Right lobe of liver (tissue), 4 donors: Measurements from ENCODE around the gene C3orf20.

Experiments used
- POLR2A ChIP-seq: fragments of 450-650 bp; IDR thresholded peaks from one replicate; pipeline ENCODE4 v1.6.1; 2017; ENCODE audit warnings: antibody characterized with exemption, mild to moderate bottlenecking
- TF ChIP-seq, protein P1 (sequence below), 4 donors: fragments of 200-600 bp in 3 of 4; fragments of 450-650 bp in 1 of 4; IDR thresholded peaks; one replicate each; pipeline versions ENCODE4 v1.5.1 to v1.8.0; 2016 to 2022; ENCODE audit warnings: antibody characterized with exemption in 4 of 4, mild to moderate bottlenecking in 2 of 4
- donor health status: DM: no; HTN: no; CAD: no.
- donor health status: DM: no; HTN: no; CAD: no.
- donor health status: DM: no; HTN: yes; CAD: no.

DNA sequence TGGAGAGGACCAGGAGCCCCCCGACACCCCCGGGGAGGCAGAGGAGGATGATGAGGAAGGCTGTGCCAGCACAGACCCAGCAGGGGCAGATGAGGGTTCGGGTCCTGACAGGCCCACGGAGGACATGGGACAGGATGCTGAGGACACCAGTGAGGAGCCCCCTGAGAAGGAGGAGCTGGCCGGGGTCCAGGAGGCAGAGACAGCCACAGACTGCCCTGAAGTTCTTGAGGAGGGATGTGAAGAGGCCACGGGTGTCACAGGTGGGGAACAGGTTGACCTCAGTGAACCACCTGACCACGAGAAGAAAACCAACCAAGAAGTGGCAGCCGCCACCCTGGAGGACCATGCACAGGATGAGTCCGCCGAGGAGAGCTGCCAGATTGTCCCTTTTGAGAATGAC lies 144.7 kb downstream of the C3orf20 start:
- no peak for TF ChIP-seq POLR2A
- TF ChIP-seq, protein P1, sequence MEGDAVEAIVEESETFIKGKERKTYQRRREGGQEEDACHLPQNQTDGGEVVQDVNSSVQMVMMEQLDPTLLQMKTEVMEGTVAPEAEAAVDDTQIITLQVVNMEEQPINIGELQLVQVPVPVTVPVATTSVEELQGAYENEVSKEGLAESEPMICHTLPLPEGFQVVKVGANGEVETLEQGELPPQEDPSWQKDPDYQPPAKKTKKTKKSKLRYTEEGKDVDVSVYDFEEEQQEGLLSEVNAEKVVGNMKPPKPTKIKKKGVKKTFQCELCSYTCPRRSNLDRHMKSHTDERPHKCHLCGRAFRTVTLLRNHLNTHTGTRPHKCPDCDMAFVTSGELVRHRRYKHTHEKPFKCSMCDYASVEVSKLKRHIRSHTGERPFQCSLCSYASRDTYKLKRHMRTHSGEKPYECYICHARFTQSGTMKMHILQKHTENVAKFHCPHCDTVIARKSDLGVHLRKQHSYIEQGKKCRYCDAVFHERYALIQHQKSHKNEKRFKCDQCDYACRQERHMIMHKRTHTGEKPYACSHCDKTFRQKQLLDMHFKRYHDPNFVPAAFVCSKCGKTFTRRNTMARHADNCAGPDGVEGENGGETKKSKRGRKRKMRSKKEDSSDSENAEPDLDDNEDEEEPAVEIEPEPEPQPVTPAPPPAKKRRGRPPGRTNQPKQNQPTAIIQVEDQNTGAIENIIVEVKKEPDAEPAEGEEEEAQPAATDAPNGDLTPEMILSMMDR (IDR thresholded peaks at IDR 0.05): no peak
